Thoracic aorta (tissue), 2 donors: Measurements from ENCODE around the gene DDX1. TPM values are rescaled to one million over a fixed set of nuclear protein-coding genes. Genes with fewer than 3 reads are reported as not detected.

Experiments
- ATAC-seq: fragments of 150-250 bp; one replicate; pipeline ENCODE4 v1.8.0; 2017; ENCODE audit warnings: low read depth; ENCODE audit not compliant: insufficient number of reproducible peaks, low FRiP score
- DNase-seq: peaks from one replicate; pipeline ENCODE4 v3.0.0-alpha.2; 2020; ENCODE audit warnings: low spot score
- H3K27ac ChIP-seq, 2 donors: fragments of 200-600 bp; sonication (generic); 1 replicate in 1 of 2; 2 replicates in 1 of 2; pipeline ENCODE4 v1.5.1; 2016; ENCODE audit warnings: mild to moderate bottlenecking in 2 of 2, moderate library complexity in 2 of 2
- H3K27me3 ChIP-seq: fragments of 200-600 bp; sonication (generic); replicated peaks from 2 replicates; pipeline ENCODE4 v1.6.0; 2016; ENCODE audit warnings: mild to moderate bottlenecking; ENCODE audit not compliant: insufficient read depth
- H3K36me3 ChIP-seq: fragments of 200-600 bp; sonication (generic); one replicate; pipeline ENCODE4 v1.5.1; 2016
- H3K4me1 ChIP-seq, 2 donors: fragments of 200-600 bp; sonication (generic); 1 replicate in 1 of 2; 2 replicates in 1 of 2; pipeline versions ENCODE4 v1.5.1 to v1.6.0; 2016; ENCODE audit warnings: low read depth in 2 of 2, mild to moderate bottlenecking in 1 of 2; ENCODE audit not compliant: control insufficient read depth in 1 of 2
- H3K4me3 ChIP-seq: fragments of 200-600 bp; sonication (generic); 2 replicates; pipeline ENCODE4 v1.5.1; 2016; ENCODE audit warnings: mild to moderate bottlenecking
- H3K9me3 ChIP-seq: fragments of 200-600 bp; sonication (generic); 2 replicates; pipeline ENCODE4 v1.5.1; 2016
- CTCF ChIP-seq: fragments of 200-600 bp; sonication (generic); IDR thresholded peaks from one replicate; pipeline ENCODE4 v1.5.1; 2019; ENCODE audit warnings: antibody characterized with exemption
- total RNA-seq, 2 donors: library from RNA; depleted of rRNA; stranded (reverse); fragments of >200 nt; gene quantifications; one replicate each; pipeline versions ENCODE4 v1.1.0 to v1.2.3, GENCODE V29; 2016

Gene DDX1
- total RNA-seq, 2 donors from 2014 or later: 58.3 to 61.3 TPM

DNA sequence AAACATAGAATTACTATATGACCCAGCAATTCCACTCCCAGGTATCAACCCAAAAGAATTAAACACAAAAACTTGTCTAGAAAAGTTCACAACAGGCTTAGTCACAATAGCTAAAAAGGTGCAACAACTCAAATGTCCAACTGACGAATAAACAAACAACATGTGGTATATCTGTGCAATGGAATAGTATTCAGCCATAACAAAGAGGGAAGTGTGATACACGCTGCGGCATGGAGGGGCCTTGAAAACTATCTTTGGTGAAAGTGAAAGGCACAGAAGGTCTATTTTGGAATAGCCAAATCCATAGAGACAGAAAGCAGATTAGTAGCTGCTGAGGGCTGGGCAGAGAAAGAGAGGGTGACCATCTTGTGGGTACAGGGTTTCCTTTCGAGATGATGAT, 72.1 kb downstream of the DDX1 start:
- Histone ChIP-seq H3K9me3 (no peaks in the 10 kb centered on the region), H3K27me3 (no peaks in the 10 kb centered on the region), H3K4me1 (no peaks in the 10 kb centered on the region), H3K4me3 (no peak overlapping the region), H3K36me3 (no peaks in the 10 kb centered on the region), H3K27ac (no peak overlapping the region)
- DNase-seq (no peak), ATAC-seq (no peak)
- TF ChIP-seq CTCF: no peak

GRCh38 chr2:15664273-15665066, 72.8 kb downstream of the DDX1 start:
- Histone ChIP-seq H3K4me1 (no peaks in the 10 kb centered on the region), H3K27me3 (no peaks in the 10 kb centered on the region), H3K4me3 (no peak overlapping the region), H3K36me3 (no peaks in the 10 kb centered on the region), H3K27ac (no peak overlapping the region), H3K9me3 (no peaks in the 10 kb centered on the region)
- DNase-seq (no peak), ATAC-seq (no peak)
- TF ChIP-seq CTCF: no peak

DNA sequence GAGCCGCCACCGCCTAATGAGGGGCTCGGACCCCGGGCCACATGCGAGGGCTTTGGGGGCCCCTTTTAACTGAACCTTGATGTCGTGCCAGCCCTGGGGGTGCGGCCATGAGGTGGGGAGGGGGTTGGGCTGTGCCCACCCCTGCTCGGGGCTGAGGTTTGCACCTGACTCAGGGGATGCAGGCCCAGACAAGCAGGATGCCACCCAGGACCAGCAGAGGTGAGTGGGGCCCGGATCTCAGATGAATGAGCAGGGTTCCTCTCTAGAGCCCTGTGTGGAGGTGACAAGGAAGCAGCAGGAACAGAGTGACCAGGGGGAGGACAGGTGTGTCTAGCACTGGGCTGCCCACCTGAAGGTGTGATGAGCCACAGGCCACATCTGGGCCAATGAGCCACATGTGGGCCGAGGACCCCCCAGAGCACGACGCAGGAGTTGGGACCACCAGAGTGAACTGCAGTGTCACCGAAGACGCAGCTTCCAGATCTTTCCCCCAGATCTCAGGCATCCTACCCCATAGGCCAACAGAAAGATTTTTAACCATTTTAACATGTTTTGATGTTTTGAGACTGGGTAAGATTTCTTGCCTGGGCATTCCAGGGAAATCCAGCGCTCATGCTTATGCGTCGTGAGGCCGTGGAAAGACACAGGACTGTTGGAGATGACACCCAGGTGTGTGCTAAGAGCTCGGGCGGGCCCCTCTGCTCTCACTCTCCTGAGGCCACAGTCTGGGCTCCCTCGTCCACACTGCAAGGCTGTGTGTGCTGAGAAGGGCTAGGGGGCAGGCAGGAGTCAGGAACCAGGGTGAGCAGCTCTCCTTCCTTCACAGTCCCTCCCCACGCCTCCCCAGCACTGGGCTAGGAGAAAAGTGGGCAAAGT, 73.6 kb downstream of the DDX1 start:
- DNase-seq: no peak
- H3K9me3 ChIP-seq: no peaks in the 10 kb centered on the region
- no peaks in the 10 kb centered on the region for H3K4me1 ChIP-seq
- no peak overlapping the region for H3K27ac ChIP-seq
- H3K36me3 ChIP-seq: no peaks in the 10 kb centered on the region
- no peaks in the 10 kb centered on the region for H3K27me3 ChIP-seq
- no peak for TF ChIP-seq CTCF
- no peak for ATAC-seq
- no peak overlapping the region for H3K4me3 ChIP-seq

GRCh38 chr2:15665943-15666460, 74.3 kb downstream of the DDX1 start:
- H3K27ac ChIP-seq: no peak overlapping the region
- H3K36me3 ChIP-seq: no peaks in the 10 kb centered on the region
- no peaks in the 10 kb centered on the region for H3K9me3 ChIP-seq
- no peak overlapping the region for H3K4me3 ChIP-seq
- no peaks in the 10 kb centered on the region for H3K4me1 ChIP-seq
- ATAC-seq: no peak
- DNase-seq: no peak
- TF ChIP-seq CTCF: no peak
- no peaks in the 10 kb centered on the region for H3K27me3 ChIP-seq
